Measurements from ENCODE around the gene PDIA3. TPM values are rescaled to one million over a fixed set of nuclear protein-coding genes. Genes with fewer than 3 reads are reported as not detected.

PDIA3 gene
- total RNA-seq, 2 donors from 2014 or later, result 80.7 to 89.3 TPM

- no peaks in the 10 kb centered on the region for H3K27me3 ChIP-seq
- H3K27ac ChIP-seq, result no peak overlapping the region
- TF ChIP-seq POLR2A (IDR thresholded peaks at IDR 0.05), result no peak
- no peak for TF ChIP-seq CTCF (IDR thresholded peaks at IDR 0.05)
These were observed 26.4 kb downstream of the PDIA3 start for GRCh38 chr15:43772624-43773023.

GRCh38 chr15:43774062-43774461, 27.8 kb downstream of the PDIA3 start:
- ATAC-seq, result no peak
- no peak overlapping the region for H3K4me3 ChIP-seq
- H3K4me1 ChIP-seq, result peaks cover 25% of the 10 kb centered on the region
- TF ChIP-seq POLR2A (IDR thresholded peaks at IDR 0.05) (no peak), CTCF (IDR thresholded peaks at IDR 0.05) (no peak)
- no peaks in the 10 kb centered on the region for H3K9me3 ChIP-seq
- intact Hi-C loops (cut with DNase I), result no loop called here
- peaks cover 5 to 23% of the 10 kb centered on the region in 2 donors for H3K36me3 ChIP-seq (replicated peaks in 1 of 2; ENCODE audit: insufficient read depth in 1 of 2, low read depth in 2 of 2)
- peak overlapping the region in 1 of 4 donors; percentile 15 for H3K27ac ChIP-seq
- WGBS, 2 donors, result 50 to 52% methylated on average over 4 of the region's 4 CpGs
- DNase-seq, result no peak
- no peaks in the 10 kb centered on the region for H3K27me3 ChIP-seq

More at GRCh38 chr15:43772624-43773023, 26.4 kb downstream of the PDIA3 start:
- Histone ChIP-seq H3K36me3 (replicated peaks in 1 of 2; ENCODE audit: insufficient read depth in 1 of 2, low read depth in 2 of 2) (peaks cover 5 to 28% of the 10 kb centered on the region in 2 donors), H3K9me3 (no peaks in the 10 kb centered on the region), H3K4me1 (peaks cover 19% of the 10 kb centered on the region), H3K4me3 (no peak overlapping the region)
- ATAC-seq, result no peak
- no peak for DNase-seq
- intact Hi-C loops (cut with DNase I), result no loop called here

- H3K4me3 ChIP-seq, result no peak overlapping the region
- DNase-seq (peak; percentile 71 to 81 (median 80)), ATAC-seq (peak; percentile 28)
- H3K27me3 ChIP-seq, result no peaks in the 10 kb centered on the region
- peak; percentile 23 to 57 (median 50) for TF ChIP-seq CTCF (IDR thresholded peaks at IDR 0.05)
- no peak for TF ChIP-seq POLR2A (IDR thresholded peaks at IDR 0.05)
- peak overlapping the region; percentile 92 to 96 (median 94) for H3K27ac ChIP-seq
- peaks cover 5 to 15% of the 10 kb centered on the region in 2 donors for H3K36me3 ChIP-seq (replicated peaks in 1 of 2; ENCODE audit: insufficient read depth in 1 of 2, low read depth in 2 of 2)
- peaks cover 25% of the 10 kb centered on the region for H3K4me1 ChIP-seq
- intact Hi-C loops (cut with DNase I), result no loop called here
- WGBS, 2 donors, result 73 to 100% methylated on average over 1 of the region's 1 CpG
- no peaks in the 10 kb centered on the region for H3K9me3 ChIP-seq
These were observed 29.2 kb downstream of the PDIA3 start for GRCh38 chr15:43775411-43775965.

- TF ChIP-seq POLR2A (IDR thresholded peaks at IDR 0.05), result no peak
- TF ChIP-seq CTCF (IDR thresholded peaks at IDR 0.05), result peak in 1 of 7 experiments; percentile 2
- ATAC-seq (peak; percentile 7), DNase-seq (peak; percentile 40 to 56 (median 51))
- WGBS, 2 donors, result 15 to 23% methylated on average over 11 to 35 of the region's 35 CpGs
- H3K9me3 ChIP-seq, result no peaks in the 10 kb centered on the region
- H3K4me3 ChIP-seq, result peak overlapping the region; percentile 47 to 67
- H3K27me3 ChIP-seq, result no peaks in the 10 kb centered on the region
- H3K4me1 ChIP-seq, result peaks cover 25% of the 10 kb centered on the region
- H3K27ac ChIP-seq, result peak overlapping the region; percentile 92 to 96 (median 94)
- intact Hi-C loops (cut with DNase I), result no loop called here
- peaks cover 0 to 8% of the 10 kb centered on the region in 2 donors for H3K36me3 ChIP-seq (replicated peaks in 1 of 2; ENCODE audit: insufficient read depth in 1 of 2, low read depth in 2 of 2)
These were observed 30.0 kb downstream of the PDIA3 start for GRCh38 chr15:43776101-43776717.
